Psoas muscle (tissue), 8 donors: ENCODE results near the gene MROH7. TPM values are rescaled to one million over a fixed set of nuclear protein-coding genes. Genes with fewer than 3 reads are reported as not detected.

Experiments
- ATAC-seq, 4 donors: fragments of 200-7000 bp; cut with Tn5 transposase; one replicate each; pipeline ENCODE4 v1.9.1; 2020; ENCODE audit warnings: moderate library complexity in 3 of 4, mild to moderate bottlenecking in 2 of 4
- DNase-seq, 2 donors: peaks; one replicate each; pipeline ENCODE4 v3.0.0-alpha.2; 2020
- H3K27ac ChIP-seq: fragments of 200-600 bp; one replicate; pipeline ENCODE4 v1.8.0; 2022
- H3K27me3 ChIP-seq, 3 donors: fragments of 200-600 bp in 1 of 3; one replicate each; pipeline versions ENCODE4 v1.6.1 to v1.8.0; 2013 to 2022; ENCODE audit warnings: low read length in 2 of 3, mild to moderate bottlenecking in 2 of 3, moderate library complexity in 1 of 3; ENCODE audit not compliant: insufficient read depth in 3 of 3
- H3K36me3 ChIP-seq, 2 donors: fragments of 200-600 bp in 1 of 2; one replicate each; pipeline versions ENCODE4 v1.6.1 to v1.8.0; 2013 to 2022; ENCODE audit warnings: low read depth in 1 of 2, mild to moderate bottlenecking in 1 of 2, moderate library complexity in 1 of 2; ENCODE audit not compliant: insufficient read depth in 1 of 2
- H3K4me1 ChIP-seq: fragments of 200-600 bp; one replicate; pipeline ENCODE4 v1.8.0; 2022
- H3K4me3 ChIP-seq: fragments of 200-600 bp; one replicate; pipeline ENCODE4 v1.8.0; 2022; ENCODE audit warnings: mild to moderate bottlenecking
- H3K9me3 ChIP-seq: fragments of 200-600 bp; one replicate; pipeline ENCODE4 v1.8.0; 2022
- CTCF ChIP-seq: fragments of 200-600 bp; IDR thresholded peaks from one replicate; pipeline ENCODE4 v1.8.0; 2022; ENCODE audit warnings: antibody characterized with exemption
- WGBS, 3 donors: extraction: QIAGEN DNeasy Blood & Tissue Kit; methylation state at CpG; one replicate each; pipeline versions ENCODE4 v1.1.6 to v1.1.7; 2013; 5-methylcytosine and 5-hydroxymethylcytosine counted together
- intact Hi-C, 2 donors: fragments of 100-400 bp; cut with DNase I; formaldehyde crosslinking; loops; one replicate each; pipeline versions ENCODE4 v1.11.0 to v1.14.2; 2022
- polyA plus RNA-seq, 3 donors: library from polyadenylated mRNA; stranded (reverse); fragments of 200-250 nt; gene quantifications; one replicate each; pipeline ENCODE4 v1.2.3, GENCODE V29; 2013
- total RNA-seq, 4 donors: library from RNA; stranded (reverse); fragmentation: NEBNext Ultra II Directional in 2 of 4; extraction: Animal tissue kit (Norgen Biotek cat#: 25700) in 2 of 4; gene quantifications; one replicate each; pipeline versions ENCODE4 v1.2.1 to v1.2.4, GENCODE V29; 2021 to 2023
- donor health status: healthy with polysubstance abuse.
- donor health status: DM: no; HTN: no; CAD: no; lungs with moderate emphysema.
- donor health status: Bipolar disorder and iron deficiency.
- donor health status: healthy.
- donor health status: DM: yes; HTN: yes; CAD: no.
- donor health status: DM: no; HTN: no; CAD: no.
- donor health status: DM: no; HTN: no; CAD: no.
- donor health status: DM: yes; HTN: yes; CAD: no.

Gene MROH7
- total and polyA plus RNA-seq, 7 donors: 0.05 to 7.0 (median 1.1) TPM

GRCh38 chr1:54697896-54698295, 56.3 kb downstream of the MROH7 start:
- WGBS, 3 donors: 77 to 84% (median 83%) methylated on average over 6 of the region's 6 CpGs
- Histone ChIP-seq H3K4me3 (no peak overlapping the region), H3K27me3 (no peaks in the 10 kb centered on the region), H3K36me3 (peaks cover 0 to 69% of the 10 kb centered on the region in 2 donors), H3K4me1 (no peaks in the 10 kb centered on the region), H3K27ac (no peak overlapping the region), H3K9me3 (no peaks in the 10 kb centered on the region)
- no peak for DNase-seq
- intact Hi-C loops: no loop called here
- no peak for ATAC-seq
- TF ChIP-seq CTCF: no peak

GRCh38 chr1:54698346-54698745, 56.8 kb downstream of the MROH7 start:
- ATAC-seq: no peak
- no peaks in the 10 kb centered on the region for H3K4me1 ChIP-seq
- H3K27ac ChIP-seq: no peak overlapping the region
- no peaks in the 10 kb centered on the region for H3K27me3 ChIP-seq
- DNase-seq: no peak
- intact Hi-C loops: no loop called here
- H3K4me3 ChIP-seq: no peak overlapping the region
- no peak for TF ChIP-seq CTCF
- 59 to 66% (median 64%) methylated on average over 7 to 8 of the region's 8 CpGs for WGBS, 3 donors
- peaks cover 0 to 67% of the 10 kb centered on the region in 2 donors for H3K36me3 ChIP-seq
- H3K9me3 ChIP-seq: no peaks in the 10 kb centered on the region

GRCh38 chr1:54699936-54700525, 58.4 kb downstream of the MROH7 start:
- peaks cover 0 to 59% of the 10 kb centered on the region in 2 donors for H3K36me3 ChIP-seq
- no peaks in the 10 kb centered on the region for H3K4me1 ChIP-seq
- intact Hi-C loops: no loop called here
- no peak for TF ChIP-seq CTCF
- 85 to 88% (median 86%) methylated on average over 11 of the region's 11 CpGs for WGBS, 3 donors
- H3K27me3 ChIP-seq: no peaks in the 10 kb centered on the region
- no peak for DNase-seq
- H3K27ac ChIP-seq: no peak overlapping the region
- H3K4me3 ChIP-seq: no peak overlapping the region
- ATAC-seq: no peak
- no peaks in the 10 kb centered on the region for H3K9me3 ChIP-seq

- Histone ChIP-seq H3K27ac (no peak overlapping the region), H3K36me3 (peaks cover 2 to 64% of the 10 kb centered on the region in 2 donors), H3K27me3 (no peaks in the 10 kb centered on the region), H3K9me3 (no peaks in the 10 kb centered on the region), H3K4me3 (no peak overlapping the region), H3K4me1 (no peaks in the 10 kb centered on the region)
- intact Hi-C loops: no loop called here
- no peak for TF ChIP-seq CTCF
- DNase-seq (no peak), ATAC-seq (no peak)
- WGBS, 3 donors: 93 to 96% (median 96%) methylated on average over 9 of the region's 9 CpGs
Measured at GRCh38 chr1:54701066-54701465, 59.5 kb downstream of the MROH7 start.

GRCh38 chr1:54701996-54702395, 60.4 kb downstream of the MROH7 start:
- Histone ChIP-seq H3K4me3 (no peak overlapping the region), H3K36me3 (peaks cover 2 to 70% of the 10 kb centered on the region in 2 donors), H3K4me1 (no peaks in the 10 kb centered on the region), H3K27ac (no peak overlapping the region), H3K27me3 (no peaks in the 10 kb centered on the region), H3K9me3 (no peaks in the 10 kb centered on the region)
- 86 to 92% (median 88%) methylated on average over 11 of the region's 11 CpGs for WGBS, 3 donors
- no peak for TF ChIP-seq CTCF
- ATAC-seq (no peak), DNase-seq (no peak)
- intact Hi-C loops: no loop called here
